Stimulated activated naive CD8-positive, alpha-beta T cell treated with anti-CD3 and anti-CD28 coated beads, Interleukin-15, Interleukin-2, amounts not matched to agents 100 ng/mL and 50 ng/mL, for 24 hours (primary cell): Measurements from ENCODE around the gene DSCAML1.

Source experiments
- H3K27ac Mint-ChIP-seq: one replicate; pipeline ENCODE4 v1.8.0; 2021; ENCODE audit warnings: mild to moderate bottlenecking, mixed read lengths
- H3K27me3 Mint-ChIP-seq: one replicate; pipeline ENCODE4 v1.8.0; 2021; ENCODE audit warnings: mixed read lengths
- H3K36me3 Mint-ChIP-seq: one replicate; pipeline ENCODE4 v1.8.0; 2021; ENCODE audit warnings: low read depth, mixed read lengths
- H3K4me1 Mint-ChIP-seq: one replicate; pipeline ENCODE4 v1.8.0; 2021; ENCODE audit warnings: low read depth, mixed read lengths
- H3K4me3 Mint-ChIP-seq: one replicate; pipeline ENCODE4 v1.8.0; 2021; ENCODE audit warnings: mild to moderate bottlenecking, mixed read lengths
- H3K9me3 Mint-ChIP-seq: one replicate; pipeline ENCODE4 v1.8.0; 2021; ENCODE audit warnings: mixed read lengths

The DSCAML1 gene

DNA sequence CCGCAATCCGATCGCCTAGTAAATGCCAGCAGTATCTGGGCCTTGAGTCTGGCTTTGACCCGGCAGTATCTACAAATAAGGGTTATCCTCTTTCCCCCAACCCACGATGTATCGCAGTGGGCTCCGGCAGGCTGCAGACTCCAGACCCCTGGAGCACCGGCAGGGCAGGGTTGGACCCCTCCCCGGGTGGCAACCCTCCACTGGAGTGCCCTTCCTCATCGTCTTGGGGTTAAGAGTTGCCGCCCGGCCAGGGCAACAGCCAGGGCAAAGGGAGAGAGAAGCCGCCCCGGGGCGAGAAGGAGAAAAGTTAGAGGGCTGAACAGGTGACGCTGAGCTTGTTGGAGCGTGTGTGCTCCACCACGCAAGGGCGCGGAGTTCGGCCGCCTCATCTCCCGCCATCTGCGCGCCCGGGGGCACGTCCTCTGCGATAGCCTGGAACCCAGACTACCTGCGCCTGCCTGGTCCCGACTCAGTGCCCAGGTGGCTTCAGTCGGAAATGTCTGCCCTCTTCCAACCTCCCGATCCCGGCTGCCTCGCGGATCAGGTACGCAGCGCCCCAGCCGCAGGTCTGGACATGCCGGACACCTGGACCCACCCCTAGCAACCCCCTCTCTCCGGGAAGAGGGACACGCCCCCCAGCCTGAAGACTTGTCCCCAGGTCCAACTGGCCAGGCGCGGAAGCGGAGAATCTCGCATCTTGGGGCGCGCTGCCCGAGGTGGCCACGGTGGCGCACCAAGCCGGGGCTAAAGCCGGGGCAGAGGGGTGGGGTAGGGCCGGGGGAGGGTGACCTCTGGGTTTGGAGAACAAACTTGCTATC lies 1.2 kb downstream of the DSCAML1 start:
- H3K9me3 Mint-ChIP-seq: no peaks in the 10 kb centered on the region
- H3K4me3 Mint-ChIP-seq: peak overlapping the region; percentile 13
- peaks cover 17% of the 10 kb centered on the region for H3K4me1 Mint-ChIP-seq
- no peak overlapping the region for H3K27ac Mint-ChIP-seq
- peaks cover 54% of the 10 kb centered on the region for H3K27me3 Mint-ChIP-seq
- H3K36me3 Mint-ChIP-seq: no peaks in the 10 kb centered on the region

DNA sequence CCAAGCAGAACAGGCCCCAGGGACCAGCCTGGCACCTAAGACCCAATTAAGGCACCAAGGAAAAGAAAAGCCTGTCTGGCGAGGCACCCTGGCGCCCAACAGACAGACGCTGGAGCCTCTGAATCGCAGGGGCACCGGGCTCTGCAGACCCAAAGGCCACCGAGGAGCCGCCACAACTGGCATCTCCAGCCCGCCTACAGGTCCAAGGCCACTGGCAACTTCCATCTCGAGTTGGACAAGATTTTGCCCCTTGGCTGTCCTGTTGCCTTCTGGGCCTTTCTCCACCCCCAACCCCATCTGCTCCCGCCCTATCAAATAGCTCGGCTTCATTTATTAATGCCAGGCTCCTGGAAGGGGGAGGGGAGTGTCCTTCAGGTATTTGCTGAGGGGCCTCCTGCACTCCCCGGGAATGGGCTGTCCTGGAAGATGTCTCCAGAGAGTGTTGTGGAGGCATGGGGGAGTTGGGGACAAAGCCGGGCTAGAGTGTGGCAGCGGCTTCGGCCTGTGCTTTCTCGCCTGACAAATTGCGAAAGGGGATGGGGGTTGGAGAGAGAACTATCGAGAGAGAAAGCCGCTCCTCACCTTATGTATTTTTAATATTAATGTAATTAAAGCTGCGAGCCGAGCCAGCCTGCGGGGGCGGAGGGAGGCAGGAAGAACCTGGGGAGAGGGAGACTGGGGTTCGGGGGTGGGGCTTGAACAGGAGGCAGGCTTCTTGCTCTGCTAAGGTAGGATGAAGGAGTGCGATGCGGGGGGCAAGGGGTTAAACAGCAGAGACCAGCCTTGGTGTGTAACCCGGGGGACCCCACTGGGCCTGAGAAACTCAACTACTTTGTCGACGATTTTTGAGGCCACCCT lies 2.0 kb downstream of the DSCAML1 start:
- peak overlapping the region; percentile 13 for H3K4me3 Mint-ChIP-seq
- peaks cover 54% of the 10 kb centered on the region for H3K27me3 Mint-ChIP-seq
- H3K9me3 Mint-ChIP-seq: no peaks in the 10 kb centered on the region
- H3K4me1 Mint-ChIP-seq: peaks cover 17% of the 10 kb centered on the region
- no peak overlapping the region for H3K27ac Mint-ChIP-seq
- H3K36me3 Mint-ChIP-seq: no peaks in the 10 kb centered on the region

DNA sequence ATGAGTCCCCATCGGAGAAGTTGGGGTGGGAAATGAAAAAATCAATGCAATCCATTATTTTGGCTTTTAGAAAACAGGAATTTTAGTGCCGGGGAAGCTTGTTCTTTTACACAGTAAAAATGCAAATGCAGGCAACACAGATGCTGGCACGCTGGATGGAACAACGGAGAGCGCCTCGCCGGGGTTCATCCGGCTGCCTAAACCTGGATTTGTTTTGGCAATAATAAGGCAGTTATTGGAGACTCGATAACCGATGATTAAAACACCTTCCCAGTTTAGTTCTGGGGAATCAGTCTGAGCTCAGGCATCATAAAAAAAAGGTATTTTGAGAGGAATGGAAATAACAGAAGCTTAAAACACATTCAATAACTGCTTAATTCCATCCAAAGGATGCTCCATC lies 2.9 kb downstream of the DSCAML1 start:
- H3K36me3 Mint-ChIP-seq: no peaks in the 10 kb centered on the region
- H3K27ac Mint-ChIP-seq: no peak overlapping the region
- H3K27me3 Mint-ChIP-seq: peaks cover 50% of the 10 kb centered on the region
- no peaks in the 10 kb centered on the region for H3K9me3 Mint-ChIP-seq
- H3K4me1 Mint-ChIP-seq: peaks cover 17% of the 10 kb centered on the region
- no peak overlapping the region for H3K4me3 Mint-ChIP-seq

DNA sequence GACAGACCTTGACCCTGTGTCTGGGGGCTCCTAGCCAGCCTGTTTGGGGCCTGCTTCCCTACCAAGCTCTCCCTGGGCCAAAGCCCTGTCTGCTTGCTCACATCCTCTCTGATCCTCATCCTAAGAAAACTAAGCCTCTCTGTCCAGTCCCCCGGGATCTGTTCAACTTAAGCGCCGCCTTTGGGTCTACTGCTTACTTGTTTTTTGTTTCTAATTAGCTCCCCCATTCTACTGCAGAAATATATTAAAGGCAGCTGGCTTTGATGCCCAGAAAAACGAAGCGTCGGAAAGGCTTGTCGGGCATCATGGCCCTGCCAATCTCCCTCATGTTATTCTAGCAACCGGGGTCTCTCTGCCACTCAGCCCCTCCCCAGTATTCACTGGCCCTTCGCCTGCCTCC lies 3.4 kb downstream of the DSCAML1 start:
- no peak overlapping the region for H3K4me3 Mint-ChIP-seq
- H3K27me3 Mint-ChIP-seq: peaks cover 45% of the 10 kb centered on the region
- no peaks in the 10 kb centered on the region for H3K9me3 Mint-ChIP-seq
- H3K36me3 Mint-ChIP-seq: no peaks in the 10 kb centered on the region
- H3K27ac Mint-ChIP-seq: no peak overlapping the region
- H3K4me1 Mint-ChIP-seq: peaks cover 17% of the 10 kb centered on the region

DNA sequence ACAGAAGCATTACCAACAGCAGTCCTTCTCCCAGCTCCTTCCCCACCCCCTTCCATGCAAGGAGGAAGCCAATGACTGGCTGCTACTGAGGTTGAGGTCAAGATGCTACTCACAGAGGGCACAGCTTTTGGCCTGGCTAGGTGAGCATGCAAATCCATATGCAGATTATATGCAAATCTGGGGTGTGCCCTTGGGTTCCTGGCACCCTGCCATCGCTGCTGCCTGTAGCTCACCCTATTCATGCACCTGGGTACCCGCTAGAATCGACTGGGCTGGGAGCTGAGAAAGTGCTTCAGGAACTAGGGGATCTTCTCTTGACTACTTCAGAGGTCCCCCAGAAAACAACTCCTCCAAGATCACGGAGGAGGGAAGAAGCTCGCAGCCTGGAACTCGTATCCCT lies 4.0 kb downstream of the DSCAML1 start:
- no peaks in the 10 kb centered on the region for H3K36me3 Mint-ChIP-seq
- peaks cover 17% of the 10 kb centered on the region for H3K4me1 Mint-ChIP-seq
- H3K4me3 Mint-ChIP-seq: no peak overlapping the region
- no peaks in the 10 kb centered on the region for H3K9me3 Mint-ChIP-seq
- no peak overlapping the region for H3K27ac Mint-ChIP-seq
- peaks cover 40% of the 10 kb centered on the region for H3K27me3 Mint-ChIP-seq

DNA sequence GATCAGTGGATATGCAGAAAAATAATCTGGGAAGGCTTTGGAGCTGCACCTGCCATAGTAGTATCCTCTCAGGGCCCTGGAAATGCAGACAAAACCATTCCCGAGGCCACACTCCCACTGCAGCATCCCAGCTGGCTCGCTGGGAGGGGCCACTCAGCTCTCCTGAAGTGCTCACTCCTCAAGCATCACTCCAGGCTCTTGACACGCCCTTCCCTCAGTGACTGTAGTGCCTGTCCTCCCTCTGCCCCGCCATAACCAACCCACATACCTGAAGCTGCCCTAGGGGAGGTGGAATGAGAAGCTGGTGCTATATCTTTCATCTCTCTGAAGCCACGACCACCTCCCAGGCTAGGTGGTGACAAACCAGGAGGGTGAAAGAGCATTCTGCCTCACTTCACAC lies 4.8 kb downstream of the DSCAML1 start:
- Mint-ChIP-seq H3K27ac (no peak overlapping the region), H3K4me3 (no peak overlapping the region), H3K27me3 (peaks cover 34% of the 10 kb centered on the region)

DNA sequence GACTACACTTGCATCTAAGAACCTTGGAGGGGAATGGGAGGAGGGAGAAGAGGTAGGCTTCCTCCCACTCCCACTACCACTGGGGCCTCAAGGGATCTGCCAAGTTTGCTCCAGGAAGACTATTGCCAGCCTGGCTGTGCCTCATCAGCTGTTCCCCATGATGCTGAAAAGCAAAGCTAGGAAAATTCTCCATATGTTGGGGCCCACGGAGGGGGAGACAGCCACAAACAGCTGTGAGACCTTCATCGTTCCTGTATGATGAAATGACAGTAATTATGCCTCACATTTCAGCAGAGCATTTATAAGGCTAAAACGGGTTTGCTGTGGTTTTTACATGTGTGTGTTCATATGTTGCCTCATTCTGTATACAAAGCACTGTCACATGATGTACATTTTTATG lies 6.7 kb downstream of the DSCAML1 start:
- Mint-ChIP-seq H3K9me3 (no peaks in the 10 kb centered on the region), H3K36me3 (no peaks in the 10 kb centered on the region), H3K27me3 (peaks cover 38% of the 10 kb centered on the region), H3K27ac (no peak overlapping the region), H3K4me3 (no peak overlapping the region), H3K4me1 (peaks cover 3% of the 10 kb centered on the region)

More for the DNA sequence above, 4.8 kb downstream of the DSCAML1 start:
- Mint-ChIP-seq H3K4me1 (peaks cover 13% of the 10 kb centered on the region), H3K9me3 (no peaks in the 10 kb centered on the region), H3K36me3 (no peaks in the 10 kb centered on the region)

DNA sequence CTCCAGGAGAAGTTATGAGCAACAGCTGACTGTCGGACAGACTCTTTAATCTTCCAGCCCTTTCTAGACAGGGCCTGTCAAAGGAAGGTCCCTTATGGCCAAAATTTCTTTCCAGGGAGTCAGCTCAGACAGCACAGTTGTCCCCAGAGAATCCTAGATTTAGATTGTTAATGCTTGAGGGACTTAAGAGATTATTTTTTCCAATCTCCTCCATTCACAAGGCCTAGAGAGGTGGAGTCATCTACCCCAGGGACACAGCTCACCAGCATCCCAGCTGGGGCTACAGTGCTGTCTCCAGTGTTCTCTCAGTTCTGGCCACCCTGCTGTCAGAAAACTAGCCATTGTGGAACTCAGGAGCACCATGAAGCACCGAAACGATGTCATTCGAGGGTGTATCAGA lies 7.8 kb downstream of the DSCAML1 start:
- no peak overlapping the region for H3K27ac Mint-ChIP-seq
- H3K27me3 Mint-ChIP-seq: peaks cover 31% of the 10 kb centered on the region
- no peaks in the 10 kb centered on the region for H3K36me3 Mint-ChIP-seq
- no peak overlapping the region for H3K4me3 Mint-ChIP-seq
- H3K4me1 Mint-ChIP-seq: no peaks in the 10 kb centered on the region
- H3K9me3 Mint-ChIP-seq: no peaks in the 10 kb centered on the region

DNA sequence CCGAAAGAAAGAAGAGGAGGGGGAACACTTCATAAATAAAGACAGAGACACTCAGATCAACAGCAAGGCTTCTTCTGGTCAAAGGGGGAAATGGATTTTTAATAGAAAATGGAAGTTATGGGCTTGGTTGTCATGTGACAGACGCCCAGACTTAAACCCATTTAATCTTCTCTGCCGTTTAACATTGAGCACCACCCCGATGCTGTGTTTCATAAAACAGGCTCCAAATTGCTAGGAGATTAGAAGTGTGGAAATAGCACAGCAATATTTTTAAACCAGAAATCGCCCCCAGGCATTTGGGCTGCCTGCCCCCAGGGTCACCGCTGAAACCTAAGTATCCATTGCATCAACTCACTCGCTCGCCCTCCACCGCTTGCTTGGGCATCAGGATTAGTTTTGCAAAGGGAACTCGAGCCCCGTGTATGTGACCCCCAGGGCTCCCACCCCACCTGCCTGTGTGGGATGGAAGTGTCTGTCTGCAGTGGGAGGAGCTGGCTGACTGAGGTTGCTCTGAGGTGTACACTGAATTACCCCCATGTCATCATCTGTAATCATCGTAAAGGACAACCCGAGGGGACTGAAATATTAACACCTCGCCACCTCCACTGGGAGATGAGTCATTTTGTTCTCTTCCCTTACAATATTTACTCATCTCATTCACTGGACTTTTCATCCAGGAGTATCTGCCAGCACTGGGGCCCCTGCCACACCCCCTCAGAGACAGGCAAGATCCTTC lies 10.7 kb downstream of the DSCAML1 start:
- Mint-ChIP-seq H3K4me1 (no peaks in the 10 kb centered on the region), H3K27me3 (peaks cover 30% of the 10 kb centered on the region), H3K4me3 (no peak overlapping the region), H3K27ac (no peak overlapping the region), H3K36me3 (no peaks in the 10 kb centered on the region), H3K9me3 (no peaks in the 10 kb centered on the region)

DNA sequence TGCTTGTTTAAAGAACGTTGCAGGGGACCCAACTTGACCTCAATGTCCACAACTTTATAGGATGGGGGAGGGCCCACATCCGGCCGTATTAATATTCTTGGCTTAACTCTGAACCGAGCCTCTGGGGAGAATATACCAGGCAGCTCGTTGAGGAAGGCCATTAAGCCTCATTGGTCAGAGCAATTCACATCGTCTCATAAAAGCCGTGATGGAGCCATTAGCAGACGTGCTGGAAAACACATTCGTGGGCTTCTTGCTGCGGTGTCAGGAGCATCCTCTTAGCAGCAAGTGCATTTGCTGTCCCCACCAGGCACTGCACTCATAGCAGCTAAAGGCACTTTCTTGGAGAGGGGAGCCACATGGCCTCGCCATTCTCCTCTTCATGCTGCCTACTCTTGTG lies 14.9 kb downstream of the DSCAML1 start:
- no peak overlapping the region for H3K27ac Mint-ChIP-seq
- no peak overlapping the region for H3K4me3 Mint-ChIP-seq
- no peaks in the 10 kb centered on the region for H3K36me3 Mint-ChIP-seq
- H3K9me3 Mint-ChIP-seq: no peaks in the 10 kb centered on the region
- H3K4me1 Mint-ChIP-seq: no peaks in the 10 kb centered on the region
- peaks cover 30% of the 10 kb centered on the region for H3K27me3 Mint-ChIP-seq

DNA sequence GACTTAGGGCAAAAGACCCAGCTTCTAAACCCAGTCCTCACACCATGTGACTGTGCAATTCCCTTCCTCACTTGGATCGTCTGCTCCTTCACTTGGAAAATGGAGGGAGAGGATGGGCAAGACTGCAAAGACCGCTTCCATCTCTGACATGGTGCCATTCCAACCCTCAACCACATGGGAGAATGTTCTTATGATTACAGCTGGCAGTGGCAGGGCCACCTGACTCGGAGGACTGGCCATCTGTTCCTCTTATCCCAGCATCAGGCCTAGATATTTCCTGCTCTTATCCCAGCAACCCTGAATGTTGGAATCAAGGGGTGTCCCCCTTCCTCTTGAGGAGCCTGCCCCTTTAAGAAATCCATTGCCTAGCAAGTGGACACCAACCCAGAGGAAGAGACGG lies 15.4 kb downstream of the DSCAML1 start:
- Mint-ChIP-seq H3K27ac (no peak overlapping the region), H3K36me3 (no peaks in the 10 kb centered on the region), H3K4me3 (no peak overlapping the region)

DNA sequence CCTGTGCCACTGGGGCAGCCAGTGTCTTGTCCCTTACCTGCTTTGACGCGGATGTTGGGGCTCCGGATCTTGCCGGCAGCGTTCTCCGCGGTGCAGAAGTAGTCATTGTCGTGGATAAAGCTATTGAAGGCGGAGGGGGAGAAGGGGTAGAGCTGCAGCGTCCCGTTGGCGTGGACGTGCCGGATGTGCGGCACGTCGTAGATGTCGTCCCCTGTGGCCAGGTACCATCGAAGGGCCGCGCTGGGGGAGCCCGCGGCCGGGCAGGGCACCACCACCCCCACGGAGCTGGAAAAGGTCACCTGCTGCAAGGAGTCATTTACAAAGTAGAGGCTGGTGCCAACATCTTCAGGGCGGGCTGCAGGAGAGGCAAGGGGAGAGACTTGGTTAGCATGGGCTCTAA lies 16.6 kb downstream of the DSCAML1 start:
- no peaks in the 10 kb centered on the region for H3K4me1 Mint-ChIP-seq
- no peaks in the 10 kb centered on the region for H3K9me3 Mint-ChIP-seq
- H3K27me3 Mint-ChIP-seq: peaks cover 24% of the 10 kb centered on the region
- no peak overlapping the region for H3K4me3 Mint-ChIP-seq
- H3K36me3 Mint-ChIP-seq: no peaks in the 10 kb centered on the region
- H3K27ac Mint-ChIP-seq: no peak overlapping the region

More for the DNA sequence above, 15.4 kb downstream of the DSCAML1 start:
- Mint-ChIP-seq H3K9me3 (no peaks in the 10 kb centered on the region), H3K27me3 (peaks cover 30% of the 10 kb centered on the region), H3K4me1 (no peaks in the 10 kb centered on the region)

DNA sequence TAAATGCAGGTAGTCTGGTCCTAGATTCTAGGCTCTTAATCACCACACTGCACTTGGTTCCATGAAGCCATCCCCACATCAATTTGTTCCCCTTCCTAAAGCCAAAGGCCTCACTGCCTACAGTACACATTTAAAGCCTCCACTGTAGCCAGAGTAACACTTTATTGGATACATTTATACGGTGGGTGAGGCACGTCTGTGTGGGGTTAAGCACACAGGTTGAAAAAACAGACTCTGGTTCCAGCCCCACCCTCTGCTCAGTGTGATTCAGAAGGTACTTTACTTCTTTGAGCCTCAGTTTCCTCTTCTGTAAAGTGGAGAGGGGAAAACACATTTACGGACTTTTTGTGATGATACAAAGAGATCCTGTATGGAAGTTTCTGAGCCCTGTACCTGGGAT lies 22.5 kb downstream of the DSCAML1 start:
- Mint-ChIP-seq H3K27ac (no peak overlapping the region), H3K4me1 (no peaks in the 10 kb centered on the region), H3K36me3 (no peaks in the 10 kb centered on the region), H3K9me3 (no peaks in the 10 kb centered on the region), H3K27me3 (peaks cover 5% of the 10 kb centered on the region), H3K4me3 (no peak overlapping the region)

DNA sequence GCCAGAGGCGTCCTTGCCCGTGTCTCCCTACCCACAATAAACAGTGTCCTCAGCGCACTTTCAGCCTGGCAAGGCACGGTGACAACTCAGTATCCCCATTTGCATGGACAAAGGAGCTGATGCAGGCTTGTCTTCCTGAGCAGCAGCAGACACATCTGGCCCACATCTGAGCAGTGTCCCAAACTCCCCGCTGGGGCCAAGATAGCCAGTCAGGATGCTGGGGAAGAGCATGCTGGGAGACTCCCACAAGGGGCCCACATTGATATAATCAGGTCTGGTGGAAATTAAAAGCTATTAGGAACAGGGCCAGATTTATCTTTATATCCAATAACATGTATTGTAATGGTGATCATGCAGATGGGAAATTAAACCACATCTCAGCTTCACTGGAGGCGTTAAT lies 24.7 kb downstream of the DSCAML1 start:
- Mint-ChIP-seq H3K4me3 (no peak overlapping the region), H3K4me1 (no peaks in the 10 kb centered on the region), H3K9me3 (no peaks in the 10 kb centered on the region), H3K36me3 (no peaks in the 10 kb centered on the region), H3K27me3 (peaks cover 5% of the 10 kb centered on the region), H3K27ac (no peak overlapping the region)

DNA sequence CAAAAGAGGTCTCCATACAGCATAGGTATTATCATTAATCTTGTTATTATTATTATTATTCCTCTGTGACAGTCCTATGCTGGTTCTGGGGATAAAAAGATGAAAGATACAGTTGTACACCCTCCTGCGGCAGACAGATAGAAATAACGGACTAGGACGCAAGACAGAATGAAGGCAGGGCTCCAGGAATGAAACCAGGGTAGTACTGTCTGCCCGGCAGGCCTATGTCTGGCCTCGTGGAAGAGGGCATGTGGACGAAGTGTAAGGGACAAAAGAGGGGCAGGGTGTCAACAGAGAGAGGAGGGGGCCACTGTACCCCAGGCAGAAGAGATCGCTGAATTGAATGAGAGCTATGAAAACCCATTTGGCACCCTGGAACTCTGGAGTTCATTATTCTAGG lies 25.2 kb downstream of the DSCAML1 start:
- Mint-ChIP-seq H3K4me3 (no peak overlapping the region), H3K27ac (no peak overlapping the region), H3K36me3 (no peaks in the 10 kb centered on the region), H3K27me3 (peaks cover 5% of the 10 kb centered on the region), H3K4me1 (no peaks in the 10 kb centered on the region), H3K9me3 (no peaks in the 10 kb centered on the region)
